ENCODE measurements around the gene COL1A1. TPM values are rescaled to one million over a fixed set of nuclear protein-coding genes. Genes with fewer than 3 reads are reported as not detected.
A peak's percentile ranks its signal among the peaks of the same experiment; 100 is the strongest.

The COL1A1 gene
- total RNA-seq, 3 donors from 2014 or later = 23.4 to 67.2 (median 44.5) TPM

DNA sequence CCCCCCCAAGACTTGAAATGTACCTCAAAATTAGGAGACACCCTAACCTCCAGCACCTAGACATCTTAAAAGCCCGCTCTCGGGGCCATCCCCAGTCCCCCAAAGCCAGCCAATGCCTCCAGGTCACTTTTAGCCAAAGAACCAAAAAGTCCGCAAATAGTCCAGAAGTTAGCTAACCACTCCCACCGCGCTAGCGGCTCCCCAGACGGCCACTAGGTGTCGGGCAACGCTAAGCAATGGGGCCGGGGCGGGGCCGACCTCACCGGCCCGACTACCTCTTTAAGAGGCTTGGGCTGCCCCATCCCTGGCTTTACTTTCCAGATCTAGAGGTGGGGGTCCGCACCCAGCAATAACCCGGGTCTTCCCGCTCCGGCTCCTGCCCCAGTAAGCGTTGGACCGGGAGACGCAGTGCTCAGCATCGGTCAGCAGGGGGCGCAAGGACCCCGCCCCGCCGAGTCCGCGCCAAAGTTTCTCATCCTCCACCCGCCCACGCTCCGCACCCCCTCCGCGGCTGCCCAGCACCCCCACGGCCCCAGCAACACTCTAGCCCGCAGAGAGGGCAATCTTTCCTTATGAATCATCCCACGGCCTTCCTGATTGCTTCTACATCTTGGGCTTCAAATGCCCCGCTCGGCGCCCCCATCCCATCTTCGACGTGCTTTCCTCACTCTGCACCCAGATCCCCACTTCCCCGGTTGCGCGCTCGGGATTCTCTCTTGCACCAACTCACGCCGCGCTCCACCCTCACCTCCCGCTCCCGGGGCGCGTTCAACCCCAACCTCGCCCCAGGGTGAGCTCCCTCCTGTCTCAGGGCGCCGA lies 765 bp downstream of the COL1A1 start:
- H3K27me3 ChIP-seq = peaks cover 0 to 14% of the 10 kb centered on the region in 2 donors
- H3K4me3 ChIP-seq = peak overlapping the region; percentile 57 to 66 (median 64)
- peak overlapping the region; percentile 85 to 93 for H3K27ac ChIP-seq
- peaks cover 0 to 8% of the 10 kb centered on the region in 2 donors for H3K4me1 ChIP-seq
- DNase-seq (ENCODE audit: low spot score in 2 of 2) = peak; percentile 87 to 91
- TF ChIP-seq, protein P1, sequence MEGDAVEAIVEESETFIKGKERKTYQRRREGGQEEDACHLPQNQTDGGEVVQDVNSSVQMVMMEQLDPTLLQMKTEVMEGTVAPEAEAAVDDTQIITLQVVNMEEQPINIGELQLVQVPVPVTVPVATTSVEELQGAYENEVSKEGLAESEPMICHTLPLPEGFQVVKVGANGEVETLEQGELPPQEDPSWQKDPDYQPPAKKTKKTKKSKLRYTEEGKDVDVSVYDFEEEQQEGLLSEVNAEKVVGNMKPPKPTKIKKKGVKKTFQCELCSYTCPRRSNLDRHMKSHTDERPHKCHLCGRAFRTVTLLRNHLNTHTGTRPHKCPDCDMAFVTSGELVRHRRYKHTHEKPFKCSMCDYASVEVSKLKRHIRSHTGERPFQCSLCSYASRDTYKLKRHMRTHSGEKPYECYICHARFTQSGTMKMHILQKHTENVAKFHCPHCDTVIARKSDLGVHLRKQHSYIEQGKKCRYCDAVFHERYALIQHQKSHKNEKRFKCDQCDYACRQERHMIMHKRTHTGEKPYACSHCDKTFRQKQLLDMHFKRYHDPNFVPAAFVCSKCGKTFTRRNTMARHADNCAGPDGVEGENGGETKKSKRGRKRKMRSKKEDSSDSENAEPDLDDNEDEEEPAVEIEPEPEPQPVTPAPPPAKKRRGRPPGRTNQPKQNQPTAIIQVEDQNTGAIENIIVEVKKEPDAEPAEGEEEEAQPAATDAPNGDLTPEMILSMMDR (IDR thresholded peaks at IDR 0.05) = peak; percentile 99 to 100 (median 100)
- TF ChIP-seq POLR2AphosphoS5 (IDR thresholded peaks at IDR 0.05) (peak; percentile 2 to 37 (median 19)), POLR2A (IDR thresholded peaks at IDR 0.05) (no peak)
- no peaks in the 10 kb centered on the region for H3K9me3 ChIP-seq
- H3K36me3 ChIP-seq = no peaks in the 10 kb centered on the region
- intact Hi-C loops (cut with DNase I; ENCODE audit: low total_unique reads) = no loop called here

DNA sequence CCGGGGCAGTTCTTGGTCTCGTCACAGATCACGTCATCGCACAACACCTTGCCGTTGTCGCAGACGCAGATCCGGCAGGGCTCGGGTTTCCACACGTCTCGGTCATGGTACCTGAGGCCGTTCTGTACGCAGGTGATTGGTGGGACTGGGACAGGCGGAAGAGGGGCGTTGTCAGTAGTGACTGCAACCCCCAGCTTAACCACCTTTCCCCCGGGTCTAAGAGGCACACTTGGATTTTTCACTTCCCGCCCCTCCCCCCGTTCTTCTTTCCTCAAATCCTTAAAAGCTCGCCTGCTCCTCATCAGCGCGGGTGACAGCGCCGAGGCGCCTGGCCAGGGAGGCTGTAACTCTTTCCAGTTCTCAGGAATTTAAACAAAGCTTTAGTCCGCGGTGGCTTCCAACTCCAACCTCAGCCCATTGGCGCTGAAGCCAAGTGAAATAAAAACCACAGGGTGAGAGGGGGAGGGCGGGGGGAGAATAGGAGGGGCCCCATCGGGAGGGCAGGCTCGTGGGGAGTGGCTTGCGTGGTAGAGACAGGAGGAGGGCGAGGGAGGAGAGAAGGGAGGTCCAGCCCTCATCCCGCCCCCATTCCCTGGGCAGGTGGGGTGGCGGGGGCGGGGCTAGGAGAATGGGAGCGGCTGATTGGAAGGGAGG lies 1.5 kb downstream of the COL1A1 start:
- H3K27ac ChIP-seq = peak overlapping the region; percentile 85 to 93
- no peaks in the 10 kb centered on the region for H3K9me3 ChIP-seq
- H3K36me3 ChIP-seq = no peaks in the 10 kb centered on the region
- peaks cover 0 to 14% of the 10 kb centered on the region in 2 donors for H3K27me3 ChIP-seq
- peak; percentile 93 to 95 for DNase-seq (ENCODE audit: low spot score in 2 of 2)
- intact Hi-C loops (cut with DNase I; ENCODE audit: low total_unique reads) = no loop called here
- H3K4me3 ChIP-seq = peak overlapping the region; percentile 57 to 66 (median 64)
- TF ChIP-seq POLR2AphosphoS5 (IDR thresholded peaks at IDR 0.05) = peak in 2 of 3 donors; percentile 55 to 81
- TF ChIP-seq, protein P1 (IDR thresholded peaks at IDR 0.05) = no peak
- peaks cover 0 to 8% of the 10 kb centered on the region in 2 donors for H3K4me1 ChIP-seq

DNA sequence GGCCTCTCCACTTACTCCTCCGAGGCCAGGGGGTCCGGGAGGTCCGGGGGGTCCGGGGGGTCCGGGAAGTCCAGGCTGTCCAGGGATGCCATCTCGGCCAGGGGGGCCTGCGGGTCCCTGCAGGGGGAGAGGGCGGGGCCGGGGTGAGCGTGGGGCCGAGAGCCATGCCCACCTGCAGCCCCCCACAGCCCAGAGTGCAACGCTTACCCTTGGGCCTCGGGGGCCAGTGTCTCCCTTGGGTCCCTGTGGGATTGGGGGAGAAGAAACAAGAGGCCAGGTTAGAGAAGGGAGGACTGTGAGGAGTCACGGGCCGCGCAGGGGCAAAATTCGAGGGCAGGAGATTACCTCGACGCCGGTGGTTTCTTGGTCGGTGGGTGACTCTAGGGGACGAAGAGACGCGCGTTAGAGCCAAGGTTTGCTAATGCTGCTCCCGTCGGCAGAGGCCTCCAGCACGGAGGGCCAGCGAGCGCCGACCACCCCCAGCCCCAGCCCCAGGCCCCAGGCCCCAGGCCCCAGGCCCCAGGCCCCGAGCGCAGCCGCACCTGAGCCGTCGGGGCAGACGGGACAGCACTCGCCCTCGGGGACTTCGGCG lies 2.1 kb downstream of the COL1A1 start:
- no peaks in the 10 kb centered on the region for H3K9me3 ChIP-seq
- peak overlapping the region; percentile 85 to 93 for H3K27ac ChIP-seq
- H3K4me3 ChIP-seq = peak overlapping the region; percentile 57 to 66 (median 64)
- DNase-seq (ENCODE audit: low spot score in 2 of 2) = no peak
- TF ChIP-seq POLR2AphosphoS5 (IDR thresholded peaks at IDR 0.05) = no peak
- no peak for TF ChIP-seq POLR2A (IDR thresholded peaks at IDR 0.05)
- TF ChIP-seq, protein P1 (IDR thresholded peaks at IDR 0.05) = no peak
- H3K4me1 ChIP-seq = peaks cover 0 to 8% of the 10 kb centered on the region in 2 donors
- intact Hi-C loops (cut with DNase I; ENCODE audit: low total_unique reads) = no loop called here
- no peaks in the 10 kb centered on the region for H3K36me3 ChIP-seq
- peaks cover 0 to 14% of the 10 kb centered on the region in 2 donors for H3K27me3 ChIP-seq

DNA sequence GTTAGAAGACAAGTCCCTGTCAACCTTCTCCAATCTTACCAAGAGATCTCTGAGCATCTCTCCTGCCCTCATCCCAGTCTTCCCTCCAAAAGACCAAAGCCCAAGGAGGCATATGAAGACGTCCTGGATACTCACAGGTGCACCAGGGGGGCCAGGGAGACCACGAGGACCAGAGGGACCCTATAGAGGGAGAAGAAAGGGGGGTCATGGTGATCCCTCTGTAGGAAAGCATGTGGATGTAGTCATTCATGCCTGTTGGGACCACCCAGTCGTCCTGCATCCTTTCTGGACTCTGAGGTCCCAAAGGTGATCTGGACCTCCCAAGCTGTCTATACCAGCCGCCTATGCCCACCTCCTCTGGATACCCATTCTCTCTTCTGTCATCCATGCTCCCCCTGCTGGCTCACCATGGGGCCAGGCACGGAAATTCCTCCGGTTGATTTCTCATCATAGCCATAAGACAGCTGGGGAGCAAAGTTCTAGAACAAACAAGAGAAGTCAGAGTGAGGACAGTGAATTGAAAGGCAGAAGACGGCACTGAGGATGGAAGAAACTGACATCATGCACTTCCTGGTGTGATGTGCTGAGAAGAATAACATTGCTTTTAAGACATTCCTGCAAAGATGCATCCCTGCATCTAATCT lies 3.3 kb downstream of the COL1A1 start:
- Histone ChIP-seq H3K9me3 (no peaks in the 10 kb centered on the region), H3K27ac (peak overlapping the region; percentile 83 to 85), H3K27me3 (peaks cover 0 to 13% of the 10 kb centered on the region in 2 donors), H3K4me1 (peaks cover 0 to 8% of the 10 kb centered on the region in 2 donors), H3K36me3 (no peaks in the 10 kb centered on the region), H3K4me3 (no peak overlapping the region)
- intact Hi-C loops (cut with DNase I; ENCODE audit: low total_unique reads) = no loop called here
- no peak for TF ChIP-seq POLR2AphosphoS5 (IDR thresholded peaks at IDR 0.05)
- TF ChIP-seq, protein P1 (IDR thresholded peaks at IDR 0.05) = peak; percentile 12 to 70 (median 59)
- peak; percentile 64 to 67 for DNase-seq (ENCODE audit: low spot score in 2 of 2)
